NCI-H524 treated with DMSO at 0.1 percent for 48 hours (cell line): Measurements from ENCODE around the gene EPHA5.

Experiments used
- DNase-seq: peaks from one replicate; lab custom pipeline; 2025; lab: John Stamatoyannopoulos, UW

EPHA5 gene

GRCh38 chr4:65670331-65671031 lies at the start of gene EPHA5:
EPHA5 (minus strand) TSS chr4:65670489; CDS start chr4:65669742, 747 bp downstream.
- peak; percentile 73 for DNase-seq

GRCh38 chr4:65719635-65720034 lies 49.3 kb upstream of the EPHA5 start:
- DNase-seq = no peak

- DNase-seq = no peak
Observed at GRCh38 chr4:65698631-65699030, 28.3 kb upstream of the EPHA5 start.

- peak; percentile 50 for DNase-seq
Observed at GRCh38 chr4:65696436-65696835, 26.1 kb upstream of the EPHA5 start.

DNA sequence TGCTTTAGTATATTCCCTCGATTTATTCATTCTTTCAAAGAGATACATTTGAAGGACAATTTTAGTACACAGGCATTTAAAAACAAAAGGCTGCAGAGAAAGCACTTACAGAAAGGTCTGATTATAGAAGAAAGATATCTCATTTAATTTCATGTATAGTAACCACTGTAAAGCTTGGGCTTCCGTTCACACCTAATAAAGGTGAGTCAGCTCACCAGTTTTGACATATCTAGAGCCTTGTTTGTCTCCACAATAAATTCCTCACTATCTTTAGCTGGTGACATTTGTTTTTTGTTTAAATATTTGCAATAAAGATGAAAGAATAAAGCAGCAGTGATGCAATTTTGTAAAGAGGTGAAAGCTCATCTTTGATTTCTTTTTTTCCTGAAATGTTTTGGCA lies 1.1 kb upstream of the EPHA5 start:
- no peak for DNase-seq

DNA sequence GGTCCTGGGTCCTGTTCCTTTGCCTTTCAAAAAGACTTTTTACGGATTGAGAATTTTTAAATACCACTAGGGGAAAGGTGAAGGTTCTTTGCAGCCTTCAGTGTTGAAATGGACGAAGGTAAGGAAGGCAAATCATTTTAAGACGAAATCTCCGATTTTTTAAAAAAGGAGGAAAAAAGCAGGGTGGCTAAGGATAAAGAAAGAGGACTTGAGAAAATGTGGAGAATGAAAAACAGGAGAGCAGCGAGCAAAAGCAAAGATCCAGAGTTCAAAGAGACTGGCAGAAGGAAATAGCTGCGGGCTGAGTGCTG lies 314 bp downstream of the EPHA5 start:
- DNase-seq = no peak

- DNase-seq = no peak
Observed at GRCh38 chr4:65669111-65670019, 924 bp downstream of the EPHA5 start.

GRCh38 chr4:65668201-65669089 lies 1.8 kb downstream of the EPHA5 start:
- DNase-seq = no peak

- no peak for DNase-seq
Observed at GRCh38 chr4:65667506-65668041, 2.7 kb downstream of the EPHA5 start.

GRCh38 chr4:65665771-65666523 lies 4.3 kb downstream of the EPHA5 start:
- no peak for DNase-seq

- DNase-seq = no peak
Observed at GRCh38 chr4:65661471-65661870, 8.8 kb downstream of the EPHA5 start.

DNA sequence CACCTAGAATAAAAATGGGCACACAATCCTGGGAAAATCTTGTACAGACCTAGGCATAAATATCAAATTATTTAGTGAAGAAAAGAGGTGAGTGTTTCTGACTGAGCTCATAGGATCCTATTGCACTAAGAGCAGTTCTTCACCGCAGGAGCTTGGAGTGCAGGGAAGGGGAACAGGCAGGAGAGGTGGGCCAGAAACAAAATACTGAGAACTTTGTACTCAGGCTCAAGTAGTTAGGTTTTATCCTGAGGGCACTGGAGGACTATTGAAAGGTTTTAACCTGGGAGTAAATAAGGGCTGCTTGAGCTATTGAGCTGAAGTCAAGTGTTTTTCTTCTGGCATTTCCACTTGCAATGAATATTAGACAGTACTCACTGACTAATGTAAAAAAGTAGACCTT lies 12.2 kb downstream of the EPHA5 start:
- peak; percentile 5 for DNase-seq

- no peak for DNase-seq
Observed at GRCh38 chr4:65656008-65656407, 14.3 kb downstream of the EPHA5 start.

DNA sequence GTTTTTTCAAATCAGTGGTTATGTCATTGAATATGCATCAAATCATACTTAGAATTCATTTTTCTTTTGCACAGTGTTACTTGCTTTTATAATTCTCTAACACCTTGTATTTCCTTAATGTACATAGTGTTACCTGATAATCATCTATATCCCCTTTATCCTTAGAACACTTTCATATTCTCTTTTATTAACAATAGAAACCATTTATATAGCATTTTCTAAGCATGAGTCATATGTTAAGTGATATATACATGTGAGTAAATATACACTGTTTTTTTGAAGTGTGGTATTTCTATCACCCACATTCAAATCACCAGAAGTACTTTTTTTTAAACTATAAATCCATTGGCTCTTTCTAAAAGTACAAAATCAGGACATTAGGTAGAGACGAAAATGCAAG lies 15.3 kb downstream of the EPHA5 start:
- DNase-seq = no peak

GRCh38 chr4:65653740-65654361 lies 16.4 kb downstream of the EPHA5 start:
- no peak for DNase-seq

DNA sequence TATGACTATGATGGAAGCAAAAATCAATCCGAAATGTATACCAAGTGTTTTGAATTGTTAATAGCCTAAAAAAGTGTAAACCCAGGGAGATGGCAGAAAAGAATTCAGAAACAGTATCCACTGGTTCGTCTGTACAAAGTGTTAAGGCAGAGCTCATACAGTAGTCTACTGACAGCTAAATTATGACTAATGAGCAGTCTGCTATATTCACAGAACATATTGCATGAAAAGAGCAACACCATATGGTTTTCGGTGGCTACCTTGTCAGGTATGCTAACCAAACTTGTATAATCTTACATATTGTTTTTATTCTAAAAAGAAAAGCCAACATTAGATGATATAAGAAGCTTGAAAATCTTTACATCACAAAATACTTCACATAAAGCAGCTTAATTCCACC lies 18.5 kb downstream of the EPHA5 start:
- DNase-seq = no peak

- DNase-seq = no peak
Observed at GRCh38 chr4:65651031-65651430, 19.3 kb downstream of the EPHA5 start.

- no peak for DNase-seq
Observed at GRCh38 chr4:65646136-65646535, 24.2 kb downstream of the EPHA5 start.

DNA sequence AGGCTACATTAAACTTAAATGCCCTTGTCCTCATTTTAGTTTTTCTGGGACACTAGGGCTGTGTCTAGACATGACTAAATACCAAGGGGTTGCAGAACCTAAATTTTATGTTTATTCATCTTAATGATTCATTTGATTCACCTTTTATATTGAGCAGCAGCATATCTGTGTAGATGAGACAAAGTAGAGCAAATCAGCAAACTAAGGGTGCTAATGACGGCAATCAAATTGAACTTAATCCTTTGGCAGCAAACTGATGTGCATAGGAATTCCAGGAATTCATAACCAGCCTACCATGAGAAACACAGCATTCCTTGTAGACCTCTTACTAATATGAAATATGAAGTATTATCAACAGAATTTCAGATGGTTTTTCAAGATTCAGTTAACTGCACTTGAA lies 25.1 kb downstream of the EPHA5 start:
- no peak for DNase-seq

DNA sequence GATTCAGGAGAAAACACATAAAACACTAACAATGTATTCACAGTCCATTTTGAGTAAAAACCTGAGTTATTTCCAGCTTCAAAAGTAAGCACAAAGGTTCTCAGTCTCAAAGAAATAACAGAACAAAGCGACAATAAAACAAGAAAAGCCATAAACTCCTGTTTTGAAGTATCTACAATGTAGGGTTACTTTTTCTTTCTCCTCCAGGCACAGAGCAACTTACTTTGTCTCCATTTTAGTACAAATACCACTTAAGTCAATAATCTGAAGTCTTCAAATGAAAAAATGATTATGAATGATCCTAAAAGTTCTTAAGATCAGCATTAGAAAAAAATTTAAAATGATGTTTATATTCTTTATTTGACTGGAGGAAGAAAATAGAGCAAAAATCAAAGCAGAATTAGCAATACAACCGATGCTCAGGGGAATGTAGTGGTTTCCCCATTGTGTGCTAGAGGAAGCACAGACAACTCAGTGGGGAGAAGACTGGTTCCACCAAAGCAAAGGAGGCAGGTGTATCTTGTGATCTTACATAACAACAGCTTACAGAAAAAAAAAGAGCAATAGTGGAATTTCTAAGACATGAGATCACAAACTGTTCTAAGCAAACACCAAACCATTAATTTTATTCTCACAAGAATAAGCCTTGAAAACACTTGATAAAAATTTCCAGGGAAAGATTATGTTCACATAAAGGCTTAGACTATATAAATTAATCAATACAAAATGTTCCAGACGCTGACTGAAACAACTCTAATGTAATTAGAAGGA lies 35.1 kb downstream of the EPHA5 start:
- DNase-seq = no peak
